K562 (cell line): Measurements from ENCODE around the gene PLIN5. TPM values are rescaled to one million over a fixed set of nuclear protein-coding genes. Genes with fewer than 3 reads are reported as not detected.
A peak's percentile ranks its signal among the peaks of the same experiment; 100 is the strongest.

ENCODE experiments used
- BRD4 ChIP-seq: fragments of 200-600 bp; sonication (generic); IDR thresholded peaks from 2 replicates; pipeline ENCODE4 v1.6.1; 2017; ENCODE audit warnings: inconsistent platforms
- ERF ChIP-seq: fragments of 450-650 bp; formaldehyde crosslinking; IDR thresholded peaks from 2 replicates; pipeline ENCODE4 v1.4.0; 2020; ENCODE audit warnings: mild to moderate bottlenecking, mixed read lengths
- GTF2B ChIP-seq: IDR thresholded peaks from 2 replicates; pipeline ENCODE4 v1.6.1; 2011; ENCODE audit not compliant: insufficient read length; ENCODE audit errors: extremely low read depth
- HDAC1 ChIP-seq, 2 experiments: fragments of 450-650 bp; IDR thresholded peaks; 2 replicates each; pipeline ENCODE4 v1.6.1; 2016 to 2017; ENCODE audit warnings: inconsistent platforms in 1 of 2, mild to moderate bottlenecking in 1 of 2, moderate library complexity in 1 of 2
- IRF1 ChIP-seq: sonication (generic); formaldehyde crosslinking; IDR thresholded peaks from 2 replicates; pipeline ENCODE4 v1.8.0; 2022; ENCODE audit warnings: missing genetic modification reagents, mild to moderate bottlenecking, borderline replicate concordance
- MITF ChIP-seq: IDR thresholded peaks from 2 replicates; pipeline ENCODE4 v1.6.1; 2014; ENCODE audit warnings: antibody characterized with exemption
- NEUROD1 ChIP-seq: fragments of 150-350 bp; IDR thresholded peaks from 2 replicates; pipeline ENCODE4 v1.6.1; 2014; ENCODE audit warnings: borderline replicate concordance, low read length, low read depth; ENCODE audit not compliant: partially characterized antibody
- RERE ChIP-seq: sonication (generic); formaldehyde crosslinking; IDR thresholded peaks from 2 replicates; pipeline ENCODE4 v1.8.0; 2023; ENCODE audit warnings: missing genetic modification reagents, mild to moderate bottlenecking, borderline replicate concordance
- SP1 ChIP-seq: sonication (generic); formaldehyde crosslinking; IDR thresholded peaks from 2 replicates; pipeline ENCODE4 v1.8.1; 2022; ENCODE audit warnings: mild to moderate bottlenecking, missing genetic modification reagents
- XRCC4 ChIP-seq: IDR thresholded peaks from one replicate; pipeline ENCODE4 v1.6.1; 2011; ENCODE audit not compliant: insufficient read depth, insufficient read length; ENCODE audit errors: extremely low read depth
- ZNF444 ChIP-seq: fragments of 250-450 bp; sonication (Bioruptor Pico); IDR thresholded peaks from 2 replicates; pipeline ENCODE4 v1.4.0; 2020; ENCODE audit warnings: mild to moderate bottlenecking, moderate library complexity
- ZNF449 ChIP-seq: fragments of 250-450 bp; sonication (Bioruptor Pico); IDR thresholded peaks from 2 replicates; pipeline ENCODE4 v1.8.0; 2022; ENCODE audit warnings: moderate library complexity, mild to moderate bottlenecking, inconsistent platforms
- polyA plus RNA-seq, 8 experiments: library from polyadenylated mRNA; depleted of rRNA in 4 of 8; stranded (reverse) in 5 of 8; unstranded in 3 of 8; fragments of >200 nt; fragmentation: Nextera tagmentation in 2 of 8; fragmentation: Illumina TruSeq in 1 of 8; extraction: Ambion mirVana in 2 of 8; extraction: Trizol in 1 of 8; gene quantifications; 2 replicates each; pipeline versions ENCODE4 v1.2.1 to v1.2.3, GENCODE V29; 2011 to 2014; ENCODE audit warnings: inconsistent platforms in 1 of 8, missing spikeins in 1 of 8
- total RNA-seq, 7 experiments: library from RNA; depleted of rRNA in 6 of 7; stranded (reverse); fragments of >200 nt in 6 of 7; fragmentation: Illumina TruSeq in 2 of 7; extraction: Trizol in 2 of 7; gene quantifications; 2 replicates each; pipeline versions ENCODE4 v1.2.1 to v1.2.3, GENCODE V29; 2011 to 2021; ENCODE audit warnings: low replicate concordance in 1 of 7

PLIN5 gene
- total and polyA plus RNA-seq, 9 of the 15 experiments (the other 6 are each of a cell fraction or from before 2014, with no cell fraction given): 0.04 to 1.3 (median 0.50) TPM

- TF ChIP-seq IRF1 (CRISPR knock-in tag) (no peak), NEUROD1 (peak; percentile 20), SP1 (CRISPR knock-in tag) (peak; percentile 83), BRD4 (no peak), MITF (no peak), HDAC1 (IDR thresholded peaks at IDR 0.05) (peak; percentile 61 to 93), XRCC4 (no peak), ZNF449 (CRISPR knock-in tag) (no peak), GTF2B (no peak), ERF (CRISPR knock-in tag) (no peak), ZNF444 (no peak), RERE (CRISPR knock-in tag) (no peak)
These were observed 20.9 kb upstream of the PLIN5 start (continued) for GRCh38 chr19:4555657-4556561.
